ENCODE results near the gene HSD11B2. TPM values are rescaled to one million over a fixed set of nuclear protein-coding genes. Genes with fewer than 3 reads are reported as not detected.

The HSD11B2 gene
- total RNA-seq, 1 experiment from 2014 or later: not detected

- 0 out of 2 replicates have a peak, but pooled peaks cover 4% of the 10 kb centered on the region for H4K20me1 ChIP-seq (ENCODE audit: insufficient read depth, low read depth, low read length)
- H3K9me3 ChIP-seq (ENCODE audit: low read length): no peaks in the 10 kb centered on the region
- no peak overlapping the region for H2AFZ ChIP-seq (ENCODE audit: low read length)
- H3K9me2 ChIP-seq (replicated peaks; ENCODE audit: insufficient read depth, low read length): no peaks in the 10 kb centered on the region
- no peak overlapping the region for H3K27ac ChIP-seq (ENCODE audit: low read length)
- H3K9ac ChIP-seq (ENCODE audit: low read length): no peak overlapping the region
- DNase-seq: no peak
- no peaks in the 10 kb centered on the region for H3K79me2 ChIP-seq (ENCODE audit: low read length)
- no peaks in the 10 kb centered on the region for H3K36me3 ChIP-seq (ENCODE audit: insufficient read depth, low read length)
- no peak overlapping the region for H3K4me3 ChIP-seq (ENCODE audit: low read length)
- no peaks in the 10 kb centered on the region for H3K4me1 ChIP-seq (ENCODE audit: low read length)
- H3K27me3 ChIP-seq (ENCODE audit: low read length): no peaks in the 10 kb centered on the region
- no peak overlapping the region for H3K4me2 ChIP-seq (ENCODE audit: low read depth, low read length, poor library complexity, severe bottlenecking)
Measured at GRCh38 chr16:67441271-67441753, 10.4 kb downstream of the HSD11B2 start.

GRCh38 chr16:67441907-67442306, 11.0 kb downstream of the HSD11B2 start:
- H3K36me3 ChIP-seq (ENCODE audit: insufficient read depth, low read length): no peaks in the 10 kb centered on the region

GRCh38 chr16:67442581-67443255, 11.8 kb downstream of the HSD11B2 start:
- Histone ChIP-seq H3K27ac (ENCODE audit: low read length) (no peak overlapping the region), H3K79me2 (ENCODE audit: low read length) (no peaks in the 10 kb centered on the region), H3K9me3 (ENCODE audit: low read length) (no peaks in the 10 kb centered on the region), H3K27me3 (ENCODE audit: low read length) (no peaks in the 10 kb centered on the region), H3K4me1 (ENCODE audit: low read length) (no peaks in the 10 kb centered on the region), H2AFZ (ENCODE audit: low read length) (no peak overlapping the region), H3K9me2 (replicated peaks; ENCODE audit: insufficient read depth, low read length) (no peaks in the 10 kb centered on the region), H3K9ac (ENCODE audit: low read length) (no peak overlapping the region), H3K4me2 (ENCODE audit: low read depth, low read length, poor library complexity, severe bottlenecking) (no peak overlapping the region), H4K20me1 (ENCODE audit: insufficient read depth, low read depth, low read length) (0 out of 2 replicates have a peak, but pooled peaks cover 4% of the 10 kb centered on the region), H3K4me3 (ENCODE audit: low read length) (no peak overlapping the region), H3K36me3 (ENCODE audit: insufficient read depth, low read length) (no peaks in the 10 kb centered on the region)
- no peak for DNase-seq

More at GRCh38 chr16:67441907-67442306, 11.0 kb downstream of the HSD11B2 start:
- Histone ChIP-seq H3K4me2 (ENCODE audit: low read depth, low read length, poor library complexity, severe bottlenecking) (no peak overlapping the region), H3K9me3 (ENCODE audit: low read length) (no peaks in the 10 kb centered on the region), H4K20me1 (ENCODE audit: insufficient read depth, low read depth, low read length) (0 out of 2 replicates have a peak, but pooled peaks cover 4% of the 10 kb centered on the region), H2AFZ (ENCODE audit: low read length) (no peak overlapping the region), H3K79me2 (ENCODE audit: low read length) (no peaks in the 10 kb centered on the region), H3K27me3 (ENCODE audit: low read length) (no peaks in the 10 kb centered on the region), H3K4me3 (ENCODE audit: low read length) (no peak overlapping the region), H3K9me2 (replicated peaks; ENCODE audit: insufficient read depth, low read length) (no peaks in the 10 kb centered on the region), H3K4me1 (ENCODE audit: low read length) (no peaks in the 10 kb centered on the region), H3K9ac (ENCODE audit: low read length) (no peak overlapping the region), H3K27ac (ENCODE audit: low read length) (no peak overlapping the region)
- DNase-seq: no peak

- Histone ChIP-seq H3K79me2 (ENCODE audit: low read length) (no peaks in the 10 kb centered on the region), H3K36me3 (ENCODE audit: insufficient read depth, low read length) (no peaks in the 10 kb centered on the region), H3K9ac (ENCODE audit: low read length) (no peak overlapping the region), H4K20me1 (ENCODE audit: insufficient read depth, low read depth, low read length) (0 out of 2 replicates have a peak, but pooled peaks cover 4% of the 10 kb centered on the region), H3K4me1 (ENCODE audit: low read length) (no peaks in the 10 kb centered on the region), H3K27me3 (ENCODE audit: low read length) (no peaks in the 10 kb centered on the region), H3K27ac (ENCODE audit: low read length) (no peak overlapping the region), H2AFZ (ENCODE audit: low read length) (no peak overlapping the region), H3K9me3 (ENCODE audit: low read length) (no peaks in the 10 kb centered on the region), H3K9me2 (replicated peaks; ENCODE audit: insufficient read depth, low read length) (no peaks in the 10 kb centered on the region), H3K4me2 (ENCODE audit: low read depth, low read length, poor library complexity, severe bottlenecking) (no peak overlapping the region), H3K4me3 (ENCODE audit: low read length) (no peak overlapping the region)
- DNase-seq: no peak
Measured at GRCh38 chr16:67443265-67443664, 12.3 kb downstream of the HSD11B2 start.

GRCh38 chr16:67444259-67445125, 13.6 kb downstream of the HSD11B2 start:
- no peak overlapping the region for H3K9ac ChIP-seq (ENCODE audit: low read length)
- H3K4me1 ChIP-seq (ENCODE audit: low read length): no peaks in the 10 kb centered on the region
- DNase-seq: no peak
- H3K4me2 ChIP-seq (ENCODE audit: low read depth, low read length, poor library complexity, severe bottlenecking): no peak overlapping the region
- H3K27me3 ChIP-seq (ENCODE audit: low read length): no peaks in the 10 kb centered on the region
- no peaks in the 10 kb centered on the region for H3K9me3 ChIP-seq (ENCODE audit: low read length)
- H3K4me3 ChIP-seq (ENCODE audit: low read length): no peak overlapping the region
- no peaks in the 10 kb centered on the region for H3K9me2 ChIP-seq (replicated peaks; ENCODE audit: insufficient read depth, low read length)
- H4K20me1 ChIP-seq (ENCODE audit: insufficient read depth, low read depth, low read length): 0 out of 2 replicates have a peak, but pooled peaks cover 4% of the 10 kb centered on the region
- H2AFZ ChIP-seq (ENCODE audit: low read length): no peak overlapping the region
- H3K27ac ChIP-seq (ENCODE audit: low read length): no peak overlapping the region
- H3K79me2 ChIP-seq (ENCODE audit: low read length): no peaks in the 10 kb centered on the region
- H3K36me3 ChIP-seq (ENCODE audit: insufficient read depth, low read length): no peaks in the 10 kb centered on the region

GRCh38 chr16:67445126-67445426, 14.2 kb downstream of the HSD11B2 start:
- no peaks in the 10 kb centered on the region for H3K9me3 ChIP-seq (ENCODE audit: low read length)
- H3K36me3 ChIP-seq (ENCODE audit: insufficient read depth, low read length): no peaks in the 10 kb centered on the region
- H3K4me3 ChIP-seq (ENCODE audit: low read length): no peak overlapping the region
- H3K27me3 ChIP-seq (ENCODE audit: low read length): no peaks in the 10 kb centered on the region
- no peak for DNase-seq
- H3K27ac ChIP-seq (ENCODE audit: low read length): no peak overlapping the region
- no peaks in the 10 kb centered on the region for H3K9me2 ChIP-seq (replicated peaks; ENCODE audit: insufficient read depth, low read length)
- H3K79me2 ChIP-seq (ENCODE audit: low read length): no peaks in the 10 kb centered on the region
- H3K4me2 ChIP-seq (ENCODE audit: low read depth, low read length, poor library complexity, severe bottlenecking): no peak overlapping the region
- no peaks in the 10 kb centered on the region for H3K4me1 ChIP-seq (ENCODE audit: low read length)
- no peak overlapping the region for H2AFZ ChIP-seq (ENCODE audit: low read length)
- H4K20me1 ChIP-seq (ENCODE audit: insufficient read depth, low read depth, low read length): 0 out of 2 replicates have a peak, but pooled peaks cover 4% of the 10 kb centered on the region
- H3K9ac ChIP-seq (ENCODE audit: low read length): no peak overlapping the region

- no peaks in the 10 kb centered on the region for H3K9me3 ChIP-seq (ENCODE audit: low read length)
- no peaks in the 10 kb centered on the region for H3K27me3 ChIP-seq (ENCODE audit: low read length)
- no peaks in the 10 kb centered on the region for H3K4me1 ChIP-seq (ENCODE audit: low read length)
- H3K36me3 ChIP-seq (ENCODE audit: insufficient read depth, low read length): no peaks in the 10 kb centered on the region
- H4K20me1 ChIP-seq (ENCODE audit: insufficient read depth, low read depth, low read length): 0 out of 2 replicates have a peak, but pooled peaks cover 4% of the 10 kb centered on the region
- no peak for DNase-seq
- no peak overlapping the region for H3K9ac ChIP-seq (ENCODE audit: low read length)
- no peaks in the 10 kb centered on the region for H3K79me2 ChIP-seq (ENCODE audit: low read length)
- no peak overlapping the region for H3K27ac ChIP-seq (ENCODE audit: low read length)
- H3K9me2 ChIP-seq (replicated peaks; ENCODE audit: insufficient read depth, low read length): no peaks in the 10 kb centered on the region
- H3K4me2 ChIP-seq (ENCODE audit: low read depth, low read length, poor library complexity, severe bottlenecking): no peak overlapping the region
- no peak overlapping the region for H2AFZ ChIP-seq (ENCODE audit: low read length)
- no peak overlapping the region for H3K4me3 ChIP-seq (ENCODE audit: low read length)
Measured at GRCh38 chr16:67445441-67445912, 14.6 kb downstream of the HSD11B2 start.
